Heart left ventricle (tissue), 16 donors: Measurements from ENCODE around the gene PLSCR2. TPM values are rescaled to one million over a fixed set of nuclear protein-coding genes. Genes with fewer than 3 reads are reported as not detected.

Experiments
- ATAC-seq, 4 donors: fragments of 200-7000 bp; cut with Tn5 transposase; one replicate each; pipeline ENCODE4 v1.9.1; 2020 to 2022; ENCODE audit warnings: moderate library complexity in 4 of 4, mild to moderate bottlenecking in 3 of 4, moderate number of reproducible peaks in 1 of 4
- DNase-seq, 5 donors: peaks; one replicate each; pipeline ENCODE4 v3.0.0-alpha.2; 2020
- H3K27ac ChIP-seq, 12 donors: fragments of 200-600 bp; sonication (generic) in 4 of 12; one replicate each; pipeline versions ENCODE4 v1.5.0 to v1.8.0; 2016 to 2022; ENCODE audit warnings: mild to moderate bottlenecking in 2 of 12
- H3K27me3 ChIP-seq, 9 donors: fragments of 200-600 bp; sonication (generic) in 2 of 9; one replicate each; pipeline versions ENCODE4 v1.5.1 to v1.8.0; 2016 to 2022; ENCODE audit warnings: mild to moderate bottlenecking in 3 of 9
- H3K36me3 ChIP-seq, 9 donors: fragments of 200-600 bp; sonication (generic) in 2 of 9; one replicate each; pipeline versions ENCODE4 v1.5.0 to v1.8.0; 2018 to 2022; ENCODE audit warnings: mild to moderate bottlenecking in 2 of 9
- H3K4me1 ChIP-seq, 12 donors: fragments of 200-600 bp; sonication (generic) in 4 of 12; one replicate each; pipeline versions ENCODE4 v1.5.0 to v1.8.0; 2016 to 2022; ENCODE audit warnings: mild to moderate bottlenecking in 3 of 12
- H3K4me3 ChIP-seq, 12 donors: fragments of 200-600 bp; sonication (generic) in 4 of 12; one replicate each; pipeline versions ENCODE4 v1.5.0 to v1.8.0; 2017 to 2022; ENCODE audit warnings: mild to moderate bottlenecking in 9 of 12, moderate library complexity in 4 of 12
- H3K9me3 ChIP-seq, 12 donors: fragments of 200-600 bp; sonication (generic) in 4 of 12; one replicate each; pipeline versions ENCODE4 v1.5.0 to v1.8.0; 2016 to 2022; ENCODE audit warnings: mild to moderate bottlenecking in 1 of 12
- POLR2A ChIP-seq, 2 donors: fragments of 450-650 bp; IDR thresholded peaks; one replicate each; pipeline ENCODE4 v1.6.1; 2017; ENCODE audit warnings: antibody characterized with exemption in 2 of 2, mild to moderate bottlenecking in 2 of 2, moderate library complexity in 2 of 2
- WGBS, 4 donors: extraction: QIAGEN DNeasy Blood & Tissue Kit in 2 of 4; methylation state at CpG; one replicate each; pipeline versions ENCODE4 v1.1.5 to v1.1.7; 2013 to 2018; 5-methylcytosine and 5-hydroxymethylcytosine counted together
- intact Hi-C, 10 donors: fragments of 100-400 bp; cut with DNase I; formaldehyde crosslinking; loops; one replicate each; pipeline versions ENCODE4 v1.11.1 to v1.14.2; 2022
- polyA plus RNA-seq, 2 donors: library from polyadenylated mRNA; stranded (reverse); fragments of 200-250 nt; gene quantifications; one replicate each; pipeline ENCODE4 v1.2.3, GENCODE V29; 2013
- total RNA-seq, 9 donors: library from RNA; depleted of rRNA in 2 of 9; stranded (reverse); fragments of >200 nt in 2 of 9; fragmentation: NEBNext Ultra II Directional in 3 of 9; extraction: Animal tissue kit (Norgen Biotek cat#: 25700) in 3 of 9; gene quantifications; one replicate each; pipeline versions ENCODE4 v1.1.0 to v1.2.4, GENCODE V29; 2016 to 2023
- TF ChIP-seq, protein P1 (sequence below), 12 donors: fragments of 200-600 bp; sonication (generic) in 4 of 12; IDR thresholded peaks; one replicate each; pipeline versions ENCODE4 v1.5.0 to v1.8.0; 2018 to 2022; ENCODE audit warnings: antibody characterized with exemption in 12 of 12, mild to moderate bottlenecking in 5 of 12
- donor health status: ischemic (EF 13 %, LVEDD 7.1; RV severe dilation, severe dysfunction).
- donor health status: healthy with polysubstance abuse.
- donor health status: DM: no; HTN: yes; CAD: no.
- donor health status: DM: no; HTN: no; CAD: no.
- donor health status: ischemic (EF 25% LVEDD 6.9; RV normal size, moderate dysfunction).
- donor health status: ischemic (EF 25% LVEDD 5.7; RV mildly dilated, moderate dysfunction).
- donor health status: healthy.
- donor health status: DM: yes; HTN: yes; CAD: no.
- donor health status: ischemic (EF 35%, LVEDD 5.7; RV mildly dilated, moderate dysfunction).
- donor health status: nonischemic (EF 11% LVEDD 7.7; RV severe dilation, severe dysfunction).
- donor health status: DM: yes; HTN: yes; CAD: no.
- donor health status: PGD.
- donor health status: ischemic (EF 29% LVEDD 5.4; RV normal size, mild dysfunction).
- donor health status: nonischemic (EF 23%, LVEDD 6.1; RV moderate dilation, normal function).

Gene PLSCR2
- total and polyA plus RNA-seq, 11 donors, result not detected

DNA sequence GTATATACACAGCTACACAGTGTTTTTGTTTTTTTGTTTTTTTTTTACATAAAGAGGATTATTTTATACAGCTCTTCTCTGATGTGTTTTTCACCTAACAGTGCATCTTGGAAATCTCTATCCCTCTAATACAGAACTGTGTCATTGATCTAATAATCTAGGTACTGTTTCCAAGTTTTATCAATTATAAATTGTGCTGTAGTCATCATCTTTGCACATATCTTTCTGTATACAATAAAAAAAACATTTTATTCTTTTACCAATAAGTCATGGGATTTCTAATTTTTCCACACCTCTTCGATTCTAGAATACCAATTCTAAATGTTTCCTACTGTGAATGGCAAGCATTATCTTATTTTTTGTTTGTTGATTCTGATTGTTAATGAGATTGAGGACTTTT is 1.7 kb upstream of the PLSCR2 start:
- Histone ChIP-seq H3K27ac (no peak overlapping the region), H3K36me3 (no peaks in the 10 kb centered on the region), H3K4me3 (no peak overlapping the region), H3K4me1 (peaks cover 0 to 11% (median 2%) of the 10 kb centered on the region in 12 donors), H3K9me3 (no peaks in the 10 kb centered on the region), H3K27me3 (no peaks in the 10 kb centered on the region)
- 94 to 100% (median 97%) methylated on average over 1 of the region's 1 CpG for WGBS, 4 donors
- intact Hi-C loops, result no loop called here
- no peak for DNase-seq
- TF ChIP-seq, protein P1, sequence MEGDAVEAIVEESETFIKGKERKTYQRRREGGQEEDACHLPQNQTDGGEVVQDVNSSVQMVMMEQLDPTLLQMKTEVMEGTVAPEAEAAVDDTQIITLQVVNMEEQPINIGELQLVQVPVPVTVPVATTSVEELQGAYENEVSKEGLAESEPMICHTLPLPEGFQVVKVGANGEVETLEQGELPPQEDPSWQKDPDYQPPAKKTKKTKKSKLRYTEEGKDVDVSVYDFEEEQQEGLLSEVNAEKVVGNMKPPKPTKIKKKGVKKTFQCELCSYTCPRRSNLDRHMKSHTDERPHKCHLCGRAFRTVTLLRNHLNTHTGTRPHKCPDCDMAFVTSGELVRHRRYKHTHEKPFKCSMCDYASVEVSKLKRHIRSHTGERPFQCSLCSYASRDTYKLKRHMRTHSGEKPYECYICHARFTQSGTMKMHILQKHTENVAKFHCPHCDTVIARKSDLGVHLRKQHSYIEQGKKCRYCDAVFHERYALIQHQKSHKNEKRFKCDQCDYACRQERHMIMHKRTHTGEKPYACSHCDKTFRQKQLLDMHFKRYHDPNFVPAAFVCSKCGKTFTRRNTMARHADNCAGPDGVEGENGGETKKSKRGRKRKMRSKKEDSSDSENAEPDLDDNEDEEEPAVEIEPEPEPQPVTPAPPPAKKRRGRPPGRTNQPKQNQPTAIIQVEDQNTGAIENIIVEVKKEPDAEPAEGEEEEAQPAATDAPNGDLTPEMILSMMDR (IDR thresholded peaks at IDR 0.05), result no peak
- TF ChIP-seq POLR2A (IDR thresholded peaks at IDR 0.05), result no peak
- no peak for ATAC-seq

DNA sequence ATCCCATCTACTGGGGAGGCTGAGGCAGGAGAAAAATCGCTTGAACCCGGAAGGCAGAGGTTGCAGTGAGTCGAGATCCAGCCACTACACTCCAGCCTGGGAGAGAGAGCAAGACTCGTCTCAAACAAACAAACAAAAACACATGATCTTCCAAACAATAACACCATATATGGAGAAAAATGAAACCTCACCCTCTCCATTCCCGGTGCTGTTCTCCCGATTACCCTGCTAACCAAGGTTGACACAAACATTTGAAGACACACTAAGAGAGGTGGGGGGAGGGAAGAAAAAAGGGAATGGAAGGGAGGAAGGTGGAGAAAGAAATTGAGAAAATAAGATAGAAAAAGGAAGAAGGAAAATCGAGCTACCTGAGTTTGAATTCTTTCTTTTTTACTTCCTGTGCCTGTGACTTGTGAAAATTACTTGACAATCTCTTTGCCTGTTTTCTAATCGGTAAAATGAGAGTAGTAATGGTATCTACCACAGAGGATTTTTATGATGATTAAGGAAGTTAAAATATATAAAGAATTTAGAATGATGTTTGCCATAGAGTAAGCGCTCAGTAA is 1.1 kb upstream of the PLSCR2 start:
- no peaks in the 10 kb centered on the region for H3K9me3 ChIP-seq
- no peak for DNase-seq
- no peak overlapping the region for H3K27ac ChIP-seq
- peaks cover 0 to 11% (median 2%) of the 10 kb centered on the region in 12 donors for H3K4me1 ChIP-seq
- no peaks in the 10 kb centered on the region for H3K27me3 ChIP-seq
- 92 to 93% (median 92%) methylated on average over 9 of the region's 9 CpGs for WGBS, 4 donors
- TF ChIP-seq, protein P1 (IDR thresholded peaks at IDR 0.05), result no peak
- no peak for TF ChIP-seq POLR2A (IDR thresholded peaks at IDR 0.05)
- no peak for ATAC-seq
- no peak overlapping the region for H3K4me3 ChIP-seq
- intact Hi-C loops, result no loop called here
- H3K36me3 ChIP-seq, result no peaks in the 10 kb centered on the region

DNA sequence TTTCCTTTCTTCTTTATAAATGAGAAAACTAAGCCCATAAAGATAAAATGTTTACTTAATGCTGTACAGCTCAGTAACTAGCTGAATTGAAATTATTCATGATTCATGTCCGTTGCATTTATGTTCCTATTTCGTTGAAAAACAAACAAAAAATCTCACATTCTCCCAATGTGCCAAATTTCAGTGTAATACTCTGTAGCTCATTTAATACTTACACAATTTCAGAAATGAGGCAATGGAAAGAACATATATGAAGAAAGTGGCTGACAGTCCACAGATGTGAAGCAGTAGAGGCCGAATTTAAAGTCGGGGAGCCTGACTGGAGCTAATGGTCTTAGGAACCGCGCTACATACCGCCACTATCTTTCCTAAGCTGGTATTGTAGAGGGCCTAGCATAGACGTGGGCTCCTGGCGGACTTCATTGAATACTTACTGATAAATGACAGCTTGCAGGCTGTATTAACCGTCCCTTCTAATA is 651 bp downstream of the PLSCR2 start:
- Histone ChIP-seq H3K36me3 (no peaks in the 10 kb centered on the region), H3K9me3 (no peaks in the 10 kb centered on the region), H3K27me3 (no peaks in the 10 kb centered on the region), H3K4me3 (peak overlapping the region in 8 of 12 donors; percentile 35 to 70 (median 62)), H3K4me1 (peaks cover 0 to 11% (median 2%) of the 10 kb centered on the region in 12 donors), H3K27ac (peak overlapping the region in 8 of 12 donors; percentile 46 to 72 (median 59))
- DNase-seq (no peak), ATAC-seq (peak in 3 of 4 donors; percentile 20 to 39 (median 24))
- intact Hi-C loops, result loop anchor here in 1 of 10 donors (2.0 kb wide), 1 partner anchor 76 kb away; the partner anchor contains the start of gene PLSCR1
- 69 to 86% (median 81%) methylated on average over 10 of the region's 10 CpGs for WGBS, 4 donors
- no peak for TF ChIP-seq POLR2A (IDR thresholded peaks at IDR 0.05)

DNA sequence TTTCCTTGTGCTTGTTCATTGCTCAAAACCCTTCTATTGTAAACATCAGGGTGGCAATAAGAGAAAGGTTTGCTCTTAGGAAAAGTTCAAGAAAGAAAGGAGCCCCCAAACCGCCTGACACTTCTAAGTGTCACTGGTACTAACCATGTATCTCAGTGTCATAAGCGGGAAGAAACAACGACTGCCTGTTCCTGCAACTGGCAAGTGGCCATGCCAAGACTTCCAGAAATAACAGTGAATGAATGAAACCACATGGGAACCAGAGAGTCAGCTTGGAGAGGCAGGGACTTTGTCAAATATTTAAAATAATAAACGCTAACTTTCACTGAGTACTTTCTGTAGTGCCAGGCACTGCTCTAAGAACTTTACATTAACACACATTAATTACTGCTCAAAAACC is 1.1 kb downstream of the PLSCR2 start:
- H3K4me1 ChIP-seq, result peaks cover 0 to 11% (median 2%) of the 10 kb centered on the region in 12 donors
- H3K9me3 ChIP-seq, result no peaks in the 10 kb centered on the region
- intact Hi-C loops, result loop anchor here in 1 of 10 donors (2.0 kb wide), 1 partner anchor 77 kb away; the partner anchor contains the start of gene PLSCR1
- H3K4me3 ChIP-seq, result no peak overlapping the region
- DNase-seq (peak in 1 of 5 donors; percentile 9), ATAC-seq (no peak)
- H3K27me3 ChIP-seq, result no peaks in the 10 kb centered on the region
- TF ChIP-seq POLR2A (IDR thresholded peaks at IDR 0.05), result no peak
- TF ChIP-seq, protein P1 (IDR thresholded peaks at IDR 0.05), result no peak
- no peaks in the 10 kb centered on the region for H3K36me3 ChIP-seq
- WGBS, 4 donors, result 32 to 44% (median 42%) methylated on average over 4 of the region's 4 CpGs
- H3K27ac ChIP-seq, result peak overlapping the region in 2 of 12 donors; percentile 59 to 63
